Measurements from ENCODE around the gene MMP2.
A peak's percentile ranks its signal among the peaks of the same experiment; 100 is the strongest.

Gene MMP2

DNA sequence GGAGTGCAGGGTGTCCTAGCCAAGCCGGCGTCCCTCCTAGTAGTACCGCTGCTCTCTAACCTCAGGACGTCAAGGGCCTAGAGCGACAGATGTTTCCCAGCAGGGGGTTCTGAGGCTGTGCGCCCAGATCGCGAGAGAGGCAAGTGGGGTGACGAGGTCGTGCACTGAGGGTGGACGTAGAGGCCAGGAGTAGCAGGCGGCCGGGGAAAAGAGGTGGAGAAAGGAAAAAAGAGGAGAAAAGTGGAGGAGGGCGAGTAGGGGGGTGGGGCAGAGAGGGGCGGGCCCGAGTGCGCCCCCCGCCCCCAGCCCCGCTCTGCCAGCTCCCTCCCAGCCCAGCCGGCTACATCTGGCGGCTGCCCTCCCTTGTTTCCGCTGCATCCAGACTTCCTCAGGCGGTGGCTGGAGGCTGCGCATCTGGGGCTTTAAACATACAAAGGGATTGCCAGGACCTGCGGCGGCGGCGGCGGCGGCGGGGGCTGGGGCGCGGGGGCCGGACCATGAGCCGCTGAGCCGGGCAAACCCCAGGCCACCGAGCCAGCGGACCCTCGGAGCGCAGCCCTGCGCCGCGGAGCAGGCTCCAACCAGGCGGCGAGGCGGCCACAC, at the start of gene MMP2:
MMP2 (plus strand) TSS at position 372 of the 603 bp plus-strand sequence. CDS start 282 bp downstream, outside the sequence.
- DNase-seq = no peak

DNA sequence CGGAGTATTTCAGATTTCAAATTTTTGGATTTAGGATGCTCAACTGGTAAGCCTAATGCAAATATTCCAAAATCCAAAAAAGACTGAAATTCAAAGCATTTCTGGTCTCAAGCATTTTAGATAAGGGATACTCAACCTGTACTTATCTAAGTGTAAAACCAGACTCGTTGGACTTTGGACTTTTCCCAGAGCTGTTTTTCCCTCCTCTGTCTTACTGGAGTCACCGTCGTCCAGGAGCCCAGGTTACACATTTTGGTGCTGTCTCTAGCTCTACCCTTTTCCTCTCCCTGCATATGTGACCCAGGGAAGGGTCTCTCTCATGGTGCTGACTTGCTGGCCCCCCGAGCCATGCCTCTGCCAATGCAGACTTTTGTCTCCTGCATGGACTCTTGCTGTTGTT, 46.0 kb upstream of the MMP2 start:
- DNase-seq = no peak

DNA sequence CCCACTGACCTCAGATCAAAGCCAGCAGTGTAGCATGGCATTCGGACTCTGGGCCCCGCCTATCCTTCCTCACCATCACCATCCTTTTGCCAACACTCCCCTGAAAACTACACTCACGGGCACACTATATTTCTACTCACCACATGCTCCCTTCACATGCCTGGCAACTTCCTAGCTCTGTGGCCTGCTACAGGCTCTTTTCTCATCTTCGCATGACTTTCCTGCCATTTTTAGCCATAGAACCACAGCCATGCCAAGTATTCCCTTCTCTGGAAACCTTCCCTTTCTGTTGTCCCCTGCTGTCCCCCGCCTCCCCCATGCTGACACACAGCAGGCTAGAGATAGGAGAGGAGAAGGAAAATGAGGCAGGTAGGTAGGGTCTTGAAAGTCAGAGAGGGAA, 45.5 kb upstream of the MMP2 start:
- DNase-seq = no peak

DNA sequence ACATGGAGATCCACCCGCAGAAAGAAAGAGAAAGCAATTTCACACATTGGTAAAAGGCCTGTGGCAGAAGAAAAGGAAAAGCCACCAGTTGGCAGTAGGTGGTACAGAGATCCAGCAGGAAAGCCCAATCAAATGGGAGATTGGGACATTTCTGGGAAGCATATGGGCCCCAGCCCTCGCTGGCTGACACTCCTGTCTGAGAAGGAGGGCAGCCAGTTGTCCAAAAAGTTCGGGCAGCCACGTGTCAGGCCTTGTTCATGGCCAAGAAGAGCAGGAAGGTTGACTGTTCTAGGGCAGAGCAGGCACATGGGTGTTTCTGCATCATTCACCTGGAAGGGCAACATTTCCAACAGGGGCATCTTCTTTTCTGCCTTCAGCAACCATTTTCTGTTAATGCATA, 45.0 kb upstream of the MMP2 start:
- no peak for DNase-seq

DNA sequence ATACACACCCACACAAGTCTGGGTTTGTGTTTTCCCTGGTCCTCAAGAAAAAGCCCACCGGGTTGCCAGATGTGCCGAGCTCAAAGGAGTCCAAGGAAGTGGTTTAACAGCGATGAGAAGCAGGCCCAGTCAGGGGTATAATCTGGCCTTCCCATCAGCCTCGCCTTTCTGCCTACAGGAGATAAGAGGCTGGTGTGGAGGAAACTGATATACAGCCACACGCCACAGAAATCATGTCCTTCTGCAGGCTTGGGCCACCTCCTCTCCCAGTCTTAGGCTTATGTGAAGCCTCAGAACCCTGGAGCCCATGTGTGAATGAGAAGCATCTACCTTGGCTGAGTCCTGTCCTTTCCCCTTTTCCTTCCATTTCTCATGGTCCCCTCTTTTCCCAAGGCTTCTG, 43.6 kb upstream of the MMP2 start:
- DNase-seq = no peak

DNA sequence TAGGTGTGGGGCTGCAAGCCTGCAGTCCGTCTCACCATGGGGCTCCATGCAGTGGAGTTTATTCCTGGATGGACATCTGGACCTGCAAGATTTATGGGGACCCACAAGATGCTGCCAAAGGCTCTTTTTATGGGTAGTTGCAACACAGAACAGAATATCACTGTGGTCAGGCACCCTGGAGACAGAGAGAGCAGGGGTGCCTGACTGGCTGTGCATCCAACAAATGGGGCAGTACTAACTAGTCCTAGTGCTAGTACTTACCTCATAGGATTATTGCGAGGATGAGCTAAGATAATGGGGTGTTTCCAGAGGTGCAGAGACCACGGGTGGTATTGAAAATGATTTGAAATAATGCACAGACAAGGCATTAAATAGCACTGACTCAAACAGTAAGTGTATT, 42.4 kb upstream of the MMP2 start:
- DNase-seq = no peak

DNA sequence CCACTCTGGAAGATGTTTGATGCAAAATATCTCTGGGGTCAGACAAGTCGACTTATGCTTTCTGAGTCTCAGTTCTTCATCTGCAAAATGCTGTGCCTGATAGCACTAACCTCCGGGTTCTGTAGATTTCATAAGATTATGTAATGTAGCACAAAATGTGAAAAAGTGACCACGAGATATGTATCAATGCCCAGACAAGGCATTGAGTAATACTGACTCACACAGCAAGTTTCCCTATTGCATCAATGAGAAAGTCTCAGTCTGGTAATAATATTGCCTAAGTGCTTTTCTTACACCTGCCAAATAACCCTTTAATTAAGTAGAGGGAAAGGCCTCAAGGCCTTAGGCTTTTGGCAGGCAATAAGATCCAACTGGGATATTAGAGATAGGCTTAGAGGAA, 41.4 kb upstream of the MMP2 start:
- DNase-seq = no peak

DNA sequence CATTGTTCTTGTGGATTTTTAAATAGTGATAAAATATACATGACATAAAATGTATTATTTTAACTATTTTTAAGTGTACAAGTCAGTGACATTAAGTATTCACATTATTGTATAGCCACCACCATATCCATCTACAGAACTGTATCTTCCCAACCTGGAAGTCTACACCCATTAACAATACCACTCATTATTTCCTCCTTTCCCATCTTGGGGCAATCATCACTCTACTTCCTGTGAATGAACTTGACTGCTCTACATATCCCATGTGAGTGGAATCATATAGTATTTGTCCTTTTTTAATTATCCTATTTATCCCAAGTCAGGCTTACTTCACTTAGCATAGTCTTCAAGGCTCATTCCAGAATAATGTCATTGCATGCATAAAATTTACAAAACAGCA, 40.7 kb upstream of the MMP2 start:
- no peak for DNase-seq

DNA sequence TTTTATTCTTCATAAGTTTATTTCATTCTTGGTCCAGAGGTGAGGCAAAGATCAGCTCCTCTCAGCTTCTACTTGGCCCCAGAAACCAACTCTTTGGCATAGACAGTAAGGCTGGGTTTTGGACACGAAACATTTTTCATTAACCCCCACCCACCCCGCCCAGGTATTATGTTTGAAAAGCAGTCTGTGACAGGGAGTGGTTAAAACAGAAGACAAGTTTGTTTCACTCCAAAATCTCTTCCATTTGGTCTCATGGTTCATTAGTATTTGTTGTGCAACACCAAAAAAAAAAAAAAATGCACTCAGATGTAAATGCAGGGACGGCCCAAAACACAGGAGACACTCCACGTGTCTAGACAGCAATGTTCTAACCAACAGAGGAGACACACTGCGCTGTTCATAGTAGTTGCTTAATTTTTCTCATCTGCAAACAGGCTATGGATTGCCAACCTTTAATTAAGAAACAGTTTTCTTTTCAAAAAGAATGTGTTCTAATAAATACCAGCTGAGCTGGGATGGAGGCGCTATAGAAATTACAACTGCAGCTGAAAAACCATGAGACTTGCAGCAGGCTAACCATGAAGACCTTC, 39.8 kb upstream of the MMP2 start:
- no peak for DNase-seq

DNA sequence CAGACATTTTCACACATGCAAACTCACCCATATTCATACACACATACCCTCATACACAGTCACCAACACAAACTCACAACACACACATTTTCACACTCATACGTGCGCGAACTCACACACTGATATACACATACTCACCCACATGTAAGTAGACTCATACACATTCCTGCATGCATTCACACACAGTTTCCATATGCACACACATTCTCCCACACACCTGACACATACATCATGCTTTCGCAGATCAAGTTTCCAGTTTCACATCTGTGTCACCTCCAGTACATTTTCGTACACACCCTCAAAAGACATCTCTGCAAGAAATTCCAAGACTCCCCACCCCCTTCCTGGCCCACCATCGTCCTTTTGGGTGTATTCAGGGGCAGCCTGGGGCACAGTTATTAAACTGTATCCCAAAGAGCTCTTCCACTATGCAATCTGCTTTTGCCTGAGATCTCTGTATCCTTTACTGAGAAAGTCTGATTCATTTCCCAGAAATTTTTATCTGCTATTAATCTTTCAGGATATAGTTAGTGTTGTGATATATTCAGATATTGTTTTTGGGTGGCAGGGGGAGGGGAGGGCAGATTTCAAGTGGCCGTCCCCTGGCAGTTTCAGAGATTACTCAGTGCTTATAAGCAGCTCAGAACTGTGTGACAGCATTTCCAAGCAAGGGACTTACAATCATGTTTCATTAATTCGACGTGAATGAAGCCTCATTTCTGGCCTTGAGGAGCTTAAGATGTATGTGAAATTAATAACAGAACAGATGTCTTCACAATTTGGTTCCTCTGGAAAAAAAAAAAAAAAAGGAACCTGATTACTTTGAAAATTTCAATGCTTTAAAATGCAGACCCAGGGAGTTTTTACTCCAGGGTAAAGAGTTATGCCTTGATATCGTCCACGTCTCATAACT, 35.3 kb upstream of the MMP2 start:
- no peak for DNase-seq

DNA sequence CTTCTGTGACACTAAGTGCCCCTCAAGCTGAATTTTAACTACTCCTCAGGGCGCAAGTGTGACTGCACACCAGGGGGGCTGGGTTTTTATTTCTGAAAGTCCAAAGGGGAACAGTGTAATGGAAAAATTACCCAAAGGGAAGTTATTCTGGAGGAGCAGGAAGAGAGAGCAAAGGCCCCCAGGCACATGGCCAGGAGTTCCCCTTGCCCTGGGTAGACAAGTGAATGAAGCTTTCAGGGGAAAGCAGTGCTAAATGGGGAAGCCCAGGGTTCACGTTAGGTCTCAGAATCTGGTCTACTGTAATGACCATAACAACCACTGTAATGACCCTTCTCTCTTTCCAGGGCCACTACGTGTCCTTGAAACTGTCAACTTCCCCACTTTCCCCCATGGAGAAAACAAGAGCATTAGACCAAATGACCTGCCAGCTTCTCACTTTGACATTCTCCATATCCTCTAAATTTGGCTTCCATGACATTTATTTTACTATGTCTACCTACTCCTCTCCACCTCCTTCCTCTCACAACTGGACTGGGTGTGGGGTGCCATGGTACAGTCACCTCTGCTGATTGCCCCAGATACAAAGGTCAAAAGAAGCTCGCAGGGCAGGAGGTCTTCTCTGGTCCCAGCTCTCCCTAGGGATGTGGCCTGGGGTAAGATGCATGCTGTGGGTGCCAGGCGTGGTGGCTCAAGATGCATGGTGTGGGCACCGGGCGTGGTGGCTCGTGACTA, 34.1 kb upstream of the MMP2 start:
- no peak for DNase-seq

DNA sequence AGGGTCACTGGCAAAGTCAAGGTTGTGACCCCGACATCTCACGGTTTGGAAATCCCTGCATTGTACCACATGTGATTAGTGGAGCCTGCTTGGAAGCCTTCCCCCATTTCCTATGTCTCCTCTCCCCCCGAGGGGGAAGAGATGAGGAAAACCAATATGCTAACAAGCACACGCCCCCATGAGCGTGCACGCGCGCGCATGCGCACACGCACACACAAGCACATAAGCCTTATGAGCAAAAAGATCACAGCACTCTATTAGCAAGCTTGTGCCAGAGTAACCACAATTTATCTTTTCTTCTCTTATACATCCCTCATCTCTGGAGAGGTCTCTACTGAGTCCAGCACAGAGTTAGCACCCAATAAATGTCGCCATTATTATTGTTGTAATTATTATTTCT, 31.8 kb upstream of the MMP2 start:
- DNase-seq = no peak

DNA sequence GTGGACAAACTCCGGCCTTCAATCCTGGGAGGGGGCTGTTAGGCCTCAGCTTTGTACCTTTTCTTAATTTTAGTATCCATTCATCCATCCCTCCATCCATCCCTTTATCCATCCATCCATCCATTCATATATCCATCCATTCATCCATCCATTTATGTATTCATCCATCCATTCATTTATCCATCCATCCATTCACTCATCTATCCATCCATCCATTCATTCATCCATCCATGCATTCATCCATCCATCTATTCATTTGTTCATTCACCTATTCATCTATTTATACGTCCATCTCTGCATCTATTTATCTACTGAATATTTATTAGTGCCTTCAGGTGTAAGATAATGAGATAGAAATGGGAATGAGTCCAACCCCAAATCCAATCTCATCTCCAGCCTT, 26.0 kb upstream of the MMP2 start:
- DNase-seq = no peak

DNA sequence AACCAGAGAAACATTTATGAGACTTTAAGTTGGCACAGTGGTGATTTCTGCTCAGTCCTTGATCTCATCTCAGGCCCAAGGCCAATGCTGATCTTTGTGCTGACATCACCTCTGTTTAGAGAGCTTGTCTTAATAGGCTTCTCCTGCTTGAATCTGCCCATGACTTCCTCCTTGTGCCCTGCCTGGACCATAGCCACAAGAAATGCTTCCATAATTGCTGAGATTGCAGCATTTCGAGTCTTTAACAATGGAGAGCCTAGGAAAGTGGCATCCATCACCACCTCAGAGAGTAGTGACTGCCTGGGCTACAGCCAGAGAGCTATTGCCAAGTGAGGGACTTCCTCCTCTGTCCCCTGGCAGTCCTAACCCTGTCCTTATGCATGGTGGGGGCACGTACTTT, 25.1 kb upstream of the MMP2 start:
- no peak for DNase-seq

DNA sequence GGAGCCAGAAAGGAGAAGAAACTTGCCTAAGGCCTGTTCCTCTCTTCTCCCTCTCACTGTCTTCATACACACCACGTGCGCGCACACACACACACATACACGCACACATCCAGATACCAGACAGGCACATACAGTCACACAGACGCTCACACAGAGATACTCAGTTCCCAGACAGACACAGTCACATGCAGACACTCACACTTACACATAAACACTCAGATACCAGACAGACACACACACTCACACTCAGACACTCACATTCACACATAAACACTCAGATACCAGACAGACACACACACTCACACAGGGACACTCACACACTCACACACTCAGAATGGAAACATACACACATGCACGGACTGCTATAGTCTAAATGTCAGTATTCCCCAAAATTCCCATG, 24.1 kb upstream of the MMP2 start:
- DNase-seq = no peak

DNA sequence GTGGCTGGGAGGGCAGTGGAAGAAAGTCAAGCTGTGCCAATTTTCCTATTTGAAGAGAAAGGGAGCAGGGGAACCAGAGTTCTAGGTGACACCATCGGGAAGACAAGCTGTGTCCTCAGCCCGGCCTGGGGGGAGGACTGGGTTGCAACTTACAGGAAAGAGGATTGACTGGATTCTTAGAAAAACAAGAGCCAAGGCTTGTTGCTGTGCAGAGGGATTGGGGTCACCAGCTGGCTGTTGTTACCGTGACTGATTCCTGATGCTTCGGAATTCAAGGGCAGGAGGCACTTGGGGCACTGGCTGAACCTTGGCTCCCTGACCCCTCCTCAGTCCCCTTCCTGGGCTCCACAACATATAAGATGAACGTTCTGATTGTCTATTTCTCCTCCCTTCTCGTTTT, 16.8 kb upstream of the MMP2 start:
- DNase-seq = no peak

DNA sequence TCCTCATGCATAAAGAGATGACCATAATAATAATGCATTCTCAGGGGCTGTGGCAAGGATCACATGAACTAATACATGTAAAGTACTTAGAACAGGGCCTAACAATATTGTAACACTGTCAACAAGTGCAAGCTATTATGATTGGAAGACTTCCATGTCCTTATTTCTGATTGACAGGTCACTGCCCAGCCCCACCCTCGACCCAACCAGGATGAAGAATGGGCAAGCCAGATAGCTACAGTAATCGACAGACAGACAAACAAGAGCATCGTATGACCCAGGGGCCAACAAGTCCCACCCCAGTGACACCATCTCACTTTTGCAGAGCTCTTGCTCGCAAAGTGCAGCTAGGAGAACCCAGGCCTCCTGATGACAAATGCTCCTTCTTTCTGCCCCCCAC, 14.6 kb upstream of the MMP2 start:
- no peak for DNase-seq

DNA sequence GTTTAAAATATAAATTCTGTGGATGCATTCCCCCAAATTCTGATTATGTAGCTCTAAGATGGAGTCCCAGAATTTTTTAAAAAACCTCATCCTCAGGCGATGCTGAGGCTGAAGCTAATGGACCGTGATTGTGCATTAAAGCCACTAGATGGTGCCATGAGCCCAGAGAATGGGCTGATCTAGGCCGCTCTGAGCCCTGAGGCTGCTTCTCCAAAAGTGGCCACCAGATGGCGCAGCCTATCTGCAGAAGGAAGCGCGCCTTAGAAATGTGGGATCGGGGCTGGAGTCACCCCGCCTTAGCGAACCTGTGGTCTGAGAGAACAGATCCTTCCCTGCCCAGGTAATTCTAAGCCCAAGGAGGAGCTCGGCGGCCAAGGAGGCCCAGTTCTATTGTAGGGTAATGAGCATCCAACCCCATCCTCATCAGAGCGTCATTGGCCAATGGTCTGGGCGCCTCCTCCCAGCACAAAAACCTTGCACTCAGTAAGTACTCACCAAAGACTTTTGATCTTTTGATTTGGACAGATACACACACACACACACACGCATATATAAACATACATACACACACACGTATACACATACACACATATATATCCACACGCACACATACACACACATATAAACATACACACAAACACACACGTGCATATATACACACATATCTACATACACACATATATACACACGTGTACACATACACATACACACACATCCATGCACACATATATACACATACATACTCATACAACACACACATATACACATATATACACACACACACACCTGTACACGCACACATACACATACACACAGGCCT, 13.7 kb upstream of the MMP2 start:
- peak; percentile 74 to 76 for DNase-seq

DNA sequence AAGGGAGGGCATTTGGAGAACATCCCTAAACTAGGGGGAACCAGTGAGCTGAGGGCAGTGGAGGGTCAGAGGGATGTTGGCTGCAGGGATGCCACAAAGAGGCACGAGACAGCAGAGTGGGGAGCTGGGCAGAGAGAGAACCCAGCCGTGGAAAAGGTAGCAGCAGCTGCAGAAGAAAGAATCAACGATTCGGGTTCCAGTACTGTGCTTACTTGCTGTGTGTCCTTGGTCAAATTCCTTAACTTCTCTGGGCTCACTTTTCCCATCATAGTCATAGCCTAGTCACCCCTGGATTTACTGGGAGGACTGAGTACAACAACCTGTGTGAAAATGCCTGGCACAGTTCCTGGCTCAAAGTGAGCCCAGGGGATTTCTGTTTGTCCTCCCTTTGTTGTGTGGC, 12.8 kb upstream of the MMP2 start:
- no peak for DNase-seq

DNA sequence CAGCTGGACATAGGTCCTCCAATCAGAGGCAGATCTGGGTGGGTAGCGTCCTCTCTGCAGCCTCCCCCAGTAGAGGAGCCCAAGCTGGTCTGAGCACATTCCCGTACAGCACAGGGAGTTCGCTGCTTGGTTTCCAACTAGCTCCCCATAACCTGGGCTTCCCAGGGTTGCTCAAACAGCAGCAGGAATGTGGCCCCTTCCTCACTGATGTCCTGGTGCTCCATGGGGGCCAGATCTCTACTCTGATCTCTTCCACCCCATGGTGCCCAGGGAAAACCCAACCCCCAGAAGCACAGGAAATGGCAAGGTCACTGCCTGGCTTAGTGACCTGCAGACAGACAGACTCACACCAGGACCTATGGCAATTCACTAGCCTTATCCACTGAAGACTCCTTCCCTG, 11.1 kb upstream of the MMP2 start:
- no peak for DNase-seq

DNA sequence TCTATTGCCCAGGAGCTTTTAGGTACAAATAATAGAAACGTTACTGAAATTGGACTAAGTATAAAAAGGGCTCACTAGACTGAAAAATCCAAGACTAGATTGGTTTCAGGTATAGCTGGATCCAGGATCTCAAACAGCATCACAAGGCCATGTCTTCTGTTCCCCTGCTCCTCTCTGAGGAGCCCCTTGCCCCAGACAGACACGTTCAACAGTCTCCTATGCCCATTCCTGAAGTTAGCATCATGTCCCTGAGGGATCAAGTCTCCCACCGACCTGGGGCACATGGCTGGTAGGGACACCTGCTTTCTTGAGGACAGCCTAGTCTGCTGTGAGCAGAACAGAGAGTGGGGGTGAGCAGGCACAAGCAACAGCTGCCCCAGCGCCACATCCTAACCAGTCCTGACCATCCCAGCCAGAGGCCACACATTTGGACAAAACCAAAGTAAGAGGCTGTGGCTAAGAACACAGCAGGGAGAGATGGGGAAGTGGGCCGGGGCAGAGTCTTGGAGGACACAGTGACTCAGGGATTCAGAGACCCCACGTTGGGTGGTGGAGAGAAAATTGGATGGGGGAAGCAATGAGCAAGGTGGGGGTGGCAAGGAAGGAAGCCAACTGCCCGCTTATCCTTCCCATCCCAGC, 10.5 kb upstream of the MMP2 start:
- DNase-seq = no peak
